NCI-H526 treated with DMSO at 0.1 percent for 48 hours (cell line): Measurements from ENCODE around the gene ATOH8.

Experiments
- DNase-seq: peaks from one replicate; lab custom pipeline; 2025; lab: John Stamatoyannopoulos, UW

ATOH8 gene

DNA sequence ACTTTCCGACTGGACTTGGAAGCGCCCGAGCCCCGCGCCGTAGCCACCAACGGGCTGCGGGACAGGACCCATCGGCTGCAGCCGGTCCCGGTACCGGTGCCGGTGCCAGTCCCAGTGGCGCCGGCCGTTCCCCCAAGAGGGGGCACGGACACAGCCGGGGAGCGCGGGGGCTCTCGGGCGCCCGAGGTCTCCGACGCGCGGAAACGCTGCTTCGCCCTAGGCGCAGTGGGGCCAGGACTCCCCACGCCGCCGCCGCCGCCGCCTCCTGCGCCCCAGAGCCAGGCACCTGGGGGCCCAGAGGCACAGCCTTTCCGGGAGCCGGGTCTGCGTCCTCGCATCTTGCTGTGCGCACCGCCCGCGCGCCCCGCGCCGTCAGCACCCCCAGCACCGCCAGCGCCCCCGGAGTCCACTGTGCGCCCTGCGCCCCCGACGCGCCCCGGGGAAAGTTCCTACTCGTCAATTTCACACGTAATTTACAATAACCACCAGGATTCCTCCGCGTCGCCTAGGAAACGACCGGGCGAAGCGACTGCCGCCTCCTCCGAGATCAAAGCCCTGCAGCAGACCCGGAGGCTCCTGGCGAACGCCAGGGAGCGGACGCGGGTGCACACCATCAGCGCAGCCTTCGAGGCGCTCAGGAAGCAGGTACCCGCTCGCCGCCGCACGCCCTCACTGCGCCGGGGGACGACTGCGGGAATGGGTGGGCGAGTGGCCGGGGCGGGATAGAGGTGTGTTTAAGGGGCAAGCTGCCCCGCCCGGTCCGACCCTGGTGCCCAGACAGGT, 713 bp downstream of the ATOH8 start:
- DNase-seq, result no peak

DNA sequence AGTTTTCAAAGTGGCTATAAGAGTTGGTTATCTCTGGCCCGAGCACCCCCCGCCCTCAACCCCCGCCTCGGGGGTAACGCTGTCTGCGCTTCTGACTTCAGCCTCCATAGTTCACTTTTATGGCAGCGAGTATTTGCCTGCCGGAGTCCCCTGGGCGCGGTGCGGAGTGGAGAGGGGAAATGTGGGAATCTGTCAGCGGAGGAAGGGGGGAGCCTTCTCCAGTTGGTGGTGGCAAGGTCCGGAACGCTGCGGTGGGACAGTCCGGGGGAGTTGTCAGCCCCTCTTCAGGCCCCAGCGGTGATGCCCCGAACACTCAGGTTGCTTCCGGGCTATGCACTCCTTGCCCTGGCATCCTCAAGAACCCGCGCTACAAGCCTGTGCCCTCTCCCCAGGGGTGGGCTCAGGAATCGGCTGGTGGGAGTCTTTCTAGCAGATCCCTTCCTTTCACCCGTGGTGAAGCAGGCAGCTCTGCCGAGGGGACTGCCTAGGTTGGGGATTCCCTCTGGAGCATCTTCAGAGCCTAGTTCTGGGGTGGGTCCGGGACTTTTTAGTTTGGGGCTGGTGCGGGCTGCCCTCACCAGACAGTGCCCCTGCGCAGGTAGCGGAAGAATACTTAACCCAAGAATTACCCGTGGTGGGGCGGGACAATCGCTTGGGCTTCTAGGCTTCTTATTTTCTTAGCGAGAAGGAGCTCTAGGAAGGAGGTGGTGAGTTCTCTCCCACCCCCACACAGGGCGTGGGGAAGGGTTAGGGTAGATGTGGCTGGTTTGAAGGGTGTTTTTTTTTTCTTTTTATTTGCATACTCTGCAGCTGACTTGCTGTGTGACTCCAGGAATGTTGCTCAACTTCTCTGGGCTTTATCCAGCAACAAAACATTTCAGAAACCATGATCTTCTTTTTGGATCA, 1.6 kb downstream of the ATOH8 start:
- no peak for DNase-seq

DNA sequence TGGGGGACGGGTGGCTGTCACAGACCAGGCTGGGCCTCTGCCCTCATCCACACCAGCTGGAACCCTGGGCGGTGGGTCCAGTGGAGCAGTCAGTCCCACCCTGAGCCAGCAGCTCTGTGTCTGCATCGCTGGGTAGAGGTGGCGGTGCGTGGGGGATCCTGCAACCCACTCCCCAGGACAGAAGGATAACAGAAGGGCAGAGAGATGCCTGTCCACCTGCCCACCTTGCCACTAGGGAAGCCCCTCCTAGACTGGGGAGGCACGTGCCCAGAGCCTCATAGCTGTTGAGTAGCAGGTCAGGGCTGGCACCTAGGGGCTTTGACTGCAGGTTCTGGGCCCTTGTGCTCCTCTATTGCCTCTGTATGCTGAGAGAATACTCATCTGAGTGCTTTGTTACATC, 2.4 kb downstream of the ATOH8 start:
- DNase-seq, result no peak

DNA sequence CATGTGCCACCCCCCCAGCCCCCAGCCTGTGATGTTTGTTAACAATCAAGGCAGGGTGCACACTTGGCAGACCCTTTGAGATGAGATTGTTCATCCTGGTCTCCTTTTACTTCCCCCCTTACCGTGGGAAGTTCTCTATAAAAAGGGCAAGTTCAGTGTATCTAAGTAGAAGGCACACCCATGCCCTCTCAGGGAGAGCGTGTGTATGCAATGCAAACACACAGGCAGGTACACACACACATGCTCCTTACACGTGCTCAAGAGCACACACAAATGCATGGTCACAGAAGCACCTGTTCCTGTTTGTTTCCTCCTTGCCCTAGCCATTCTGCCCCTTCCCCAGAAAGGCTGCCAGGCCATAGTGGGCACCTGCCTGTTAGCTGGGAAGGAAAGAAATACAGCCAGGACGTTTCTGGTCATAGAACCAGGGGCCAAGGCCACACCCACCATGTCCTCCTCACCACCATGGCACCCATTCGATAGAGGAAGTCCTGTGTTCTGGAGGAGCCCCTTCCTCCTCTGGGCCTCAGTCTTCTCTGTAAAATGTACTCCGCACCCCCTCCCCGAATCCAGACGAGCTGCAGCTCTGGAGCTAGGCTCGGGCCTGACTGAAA, 3.1 kb downstream of the ATOH8 start:
- DNase-seq, result no peak

DNA sequence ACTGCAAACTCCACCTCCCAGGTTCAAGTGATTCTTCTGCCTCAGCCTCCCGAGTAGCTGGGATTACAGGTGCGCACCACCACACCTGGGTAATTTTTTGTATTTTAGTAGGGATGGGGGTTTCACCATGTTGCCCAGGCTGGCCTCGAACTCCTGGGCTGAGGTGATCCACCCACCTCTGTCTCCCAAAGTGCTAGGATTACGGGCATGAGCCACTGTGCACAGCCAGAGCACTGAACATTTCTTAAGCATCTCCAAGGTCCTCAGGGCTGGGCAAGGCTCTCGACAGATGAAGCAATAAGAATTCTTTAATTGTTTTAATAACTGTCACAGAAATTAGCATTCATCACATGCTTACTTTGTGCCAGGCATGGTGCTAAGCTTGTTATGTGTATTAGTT, 4.1 kb downstream of the ATOH8 start:
- DNase-seq, result no peak

DNA sequence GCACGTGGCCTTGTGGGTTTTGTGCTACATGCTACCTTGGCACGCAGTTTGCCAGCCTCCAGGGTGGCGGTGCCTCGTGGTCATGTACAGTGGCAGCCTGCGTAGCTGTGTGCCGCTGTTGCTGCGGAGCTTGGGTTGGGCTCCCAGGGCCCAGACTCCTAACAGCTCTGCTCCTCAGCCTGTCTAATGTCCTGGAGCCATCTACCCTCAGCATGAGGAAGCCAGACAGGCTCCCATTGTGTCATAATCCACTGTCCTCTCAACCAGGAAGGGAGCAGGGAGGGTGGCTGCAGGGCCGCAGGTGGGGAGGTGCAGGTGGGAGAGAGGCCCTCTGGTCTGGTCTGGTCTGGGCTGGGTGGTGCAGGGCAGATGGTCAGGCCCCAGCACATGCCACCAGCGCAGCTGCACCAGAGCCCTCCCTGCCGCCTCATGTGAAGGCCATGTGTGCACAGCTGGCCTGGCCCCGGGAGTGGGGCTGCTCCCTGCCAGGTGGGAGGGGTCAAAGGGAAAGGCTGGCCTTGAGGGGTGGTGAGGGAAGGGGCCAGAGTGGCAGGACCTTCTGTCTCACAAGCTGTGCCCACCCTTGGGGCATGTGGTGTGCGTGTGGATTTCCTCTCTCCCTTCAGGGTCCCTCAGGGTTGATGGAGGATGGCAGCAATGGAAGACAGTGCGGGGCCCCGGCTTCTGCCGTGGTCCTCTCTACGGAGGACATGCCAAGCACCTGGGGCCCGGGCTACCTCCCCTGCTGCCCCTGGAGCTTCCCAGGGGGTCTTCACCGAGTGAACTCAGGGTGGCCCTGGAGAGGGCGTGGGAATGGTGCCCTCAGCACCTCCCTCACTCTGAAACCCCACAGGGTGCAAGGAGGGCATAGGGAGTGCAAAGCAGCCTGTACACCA, 4.8 kb downstream of the ATOH8 start:
- DNase-seq, result no peak

DNA sequence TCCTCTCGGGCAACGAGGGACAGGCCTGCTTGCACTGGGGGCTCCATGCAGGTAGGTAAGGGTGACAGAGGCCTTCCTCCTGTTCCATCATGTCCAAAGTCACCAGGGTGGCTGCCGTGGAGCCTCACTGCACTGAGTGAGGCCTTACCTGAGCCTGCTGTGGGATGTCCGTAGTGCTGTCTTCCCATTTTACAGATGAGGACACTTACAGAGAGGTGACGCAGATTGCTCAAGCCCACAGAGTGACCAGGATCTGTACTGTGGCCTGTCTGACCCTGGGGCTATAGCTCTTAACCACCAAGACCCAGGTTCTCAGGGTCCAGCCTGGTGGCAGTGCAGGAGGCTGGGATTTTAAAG, 5.4 kb downstream of the ATOH8 start:
- DNase-seq, result no peak

DNA sequence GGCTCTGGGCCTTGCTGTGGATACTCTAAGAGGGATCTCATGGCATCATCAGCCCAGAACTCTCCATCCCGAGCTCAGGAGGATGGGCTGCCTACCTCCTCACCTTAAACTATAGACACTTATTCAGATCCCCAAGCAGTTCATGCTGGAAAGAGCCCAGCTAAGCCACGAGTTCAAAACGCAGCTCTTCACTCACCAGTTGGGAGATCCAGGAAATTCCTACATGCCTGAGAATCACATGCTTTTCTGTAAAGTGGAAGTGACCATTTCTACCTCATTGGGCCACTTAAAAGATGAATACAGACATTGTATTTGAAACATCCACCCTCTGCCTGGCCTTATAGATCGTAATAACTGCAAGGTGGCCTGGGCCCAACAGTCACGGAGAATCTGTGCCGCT, 6.6 kb downstream of the ATOH8 start:
- no peak for DNase-seq

DNA sequence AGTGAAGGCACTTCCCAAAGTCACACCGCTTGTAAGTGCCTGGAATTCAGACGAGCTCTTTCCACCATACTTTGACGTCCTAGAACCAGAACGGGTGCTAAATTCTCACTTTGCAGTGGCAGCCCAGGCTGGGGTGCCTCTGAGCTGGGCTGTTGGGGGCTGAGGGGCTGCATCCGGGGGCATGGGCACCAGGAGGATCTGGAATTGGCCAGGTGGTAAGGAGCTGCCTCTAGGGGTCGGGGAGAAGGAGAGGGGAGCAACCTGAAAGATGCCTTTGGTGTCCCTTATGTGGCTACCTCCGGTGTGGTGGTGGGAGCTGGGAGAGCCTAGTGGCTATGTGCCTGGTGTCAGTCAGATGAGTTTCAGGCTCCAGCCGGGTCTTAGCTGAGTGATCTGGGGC, 7.1 kb downstream of the ATOH8 start:
- DNase-seq, result no peak

DNA sequence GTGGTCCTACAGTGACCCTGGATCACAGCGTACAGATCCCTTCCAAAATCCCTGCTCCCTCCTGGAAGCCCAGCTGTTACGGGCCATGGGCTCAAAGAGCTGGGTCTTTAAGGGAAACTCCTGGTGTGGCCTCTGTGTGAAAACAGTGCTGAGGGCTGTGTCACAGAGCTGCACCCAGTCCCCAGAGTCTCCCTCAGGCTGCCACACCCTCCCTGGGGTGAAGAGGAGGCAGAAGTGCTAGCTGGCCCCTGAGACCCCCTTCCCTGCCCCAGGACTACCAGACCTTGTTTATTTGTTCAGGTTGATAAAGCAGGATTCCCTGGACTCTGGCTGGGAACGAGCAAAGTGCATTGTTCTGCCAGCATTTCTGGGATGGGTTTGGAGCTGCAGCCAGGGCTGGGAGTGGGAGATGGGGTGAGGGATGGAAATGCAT, 7.7 kb downstream of the ATOH8 start:
- no peak for DNase-seq

DNA sequence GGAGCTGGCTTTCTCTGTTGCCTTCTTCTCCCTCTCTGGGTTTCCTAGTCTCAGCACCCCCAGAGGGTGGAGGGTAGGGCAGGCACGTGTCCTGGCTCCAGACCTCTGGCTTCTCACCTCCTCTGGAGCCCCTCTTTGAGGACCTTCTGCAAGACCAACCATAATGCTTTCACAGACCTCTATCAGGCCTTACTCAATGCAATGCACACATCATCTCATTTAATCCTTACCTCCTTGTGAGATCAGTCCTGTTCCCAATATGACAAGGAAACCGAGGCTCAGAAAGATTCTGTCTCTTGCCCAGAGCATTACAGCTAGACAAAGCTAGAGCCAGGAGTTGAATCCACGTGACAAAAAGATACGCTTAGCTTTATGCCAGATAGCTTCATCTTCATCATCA, 8.2 kb downstream of the ATOH8 start:
- no peak for DNase-seq

DNA sequence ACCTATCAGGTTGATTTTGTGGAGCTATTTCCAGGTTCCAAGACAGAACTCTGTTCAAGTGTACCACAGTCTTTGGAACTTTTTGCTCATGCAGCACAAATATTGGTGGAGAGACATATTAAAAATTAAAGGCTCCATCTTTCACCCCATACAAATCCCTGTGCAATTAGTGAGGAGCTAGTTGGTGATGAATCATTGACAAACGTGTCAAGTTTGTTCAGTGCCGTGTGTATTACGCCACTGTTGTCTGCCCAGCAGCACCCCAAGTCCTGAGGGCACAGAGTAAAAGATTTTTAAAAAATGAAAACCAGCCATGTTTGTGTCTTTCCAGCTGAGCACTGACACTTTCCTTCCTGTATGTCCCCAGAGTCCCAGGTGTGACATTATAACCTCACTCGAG, 9.3 kb downstream of the ATOH8 start:
- no peak for DNase-seq

DNA sequence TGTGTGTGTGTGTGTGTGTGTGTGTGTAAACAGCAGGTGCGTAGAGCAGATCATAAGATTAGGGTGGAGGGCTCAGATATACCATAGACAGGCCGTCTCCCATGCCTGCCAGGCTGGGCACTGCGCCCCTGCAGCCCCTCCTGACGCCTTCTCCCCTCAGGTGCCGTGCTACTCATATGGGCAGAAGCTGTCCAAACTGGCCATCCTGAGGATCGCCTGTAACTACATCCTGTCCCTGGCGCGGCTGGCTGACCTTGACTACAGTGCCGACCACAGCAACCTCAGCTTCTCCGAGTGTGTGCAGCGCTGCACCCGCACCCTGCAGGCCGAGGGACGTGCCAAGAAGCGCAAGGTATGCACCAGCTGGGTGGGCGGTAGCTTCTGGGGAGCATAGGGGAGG, 10.0 kb downstream of the ATOH8 start:
- DNase-seq, result no peak

DNA sequence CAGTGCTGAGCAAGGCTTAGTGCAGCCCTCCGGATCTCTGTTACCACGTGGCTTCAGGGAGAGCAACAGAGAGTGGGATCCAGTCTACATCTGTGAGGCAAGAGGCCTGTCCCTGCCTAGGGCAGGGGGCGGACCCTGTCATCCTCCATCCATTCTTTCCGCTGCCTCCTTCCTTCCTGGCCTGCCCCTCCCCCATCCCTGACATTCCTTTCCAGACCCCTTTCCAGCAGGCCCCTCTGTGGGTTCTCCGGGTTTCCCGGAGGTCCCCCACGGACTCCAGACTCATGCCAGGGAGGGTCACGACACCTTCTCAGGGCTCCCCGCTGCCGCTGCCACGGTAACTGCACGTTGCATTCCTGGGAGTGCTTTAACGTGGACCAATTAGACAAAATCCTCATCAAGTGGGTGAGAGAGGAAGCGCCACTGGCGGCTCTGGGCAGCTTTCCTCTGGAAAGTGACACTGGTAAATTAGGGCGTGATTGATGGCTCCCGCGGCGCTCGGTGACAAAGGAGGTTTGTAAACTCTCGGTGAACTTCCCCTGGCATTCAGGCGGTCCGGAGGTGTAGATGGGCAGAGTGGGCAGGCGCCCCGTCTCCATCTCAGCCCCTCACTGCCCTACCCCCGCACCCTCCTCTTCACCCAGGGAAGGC, 11.4 kb downstream of the ATOH8 start:
- DNase-seq, result no peak

DNA sequence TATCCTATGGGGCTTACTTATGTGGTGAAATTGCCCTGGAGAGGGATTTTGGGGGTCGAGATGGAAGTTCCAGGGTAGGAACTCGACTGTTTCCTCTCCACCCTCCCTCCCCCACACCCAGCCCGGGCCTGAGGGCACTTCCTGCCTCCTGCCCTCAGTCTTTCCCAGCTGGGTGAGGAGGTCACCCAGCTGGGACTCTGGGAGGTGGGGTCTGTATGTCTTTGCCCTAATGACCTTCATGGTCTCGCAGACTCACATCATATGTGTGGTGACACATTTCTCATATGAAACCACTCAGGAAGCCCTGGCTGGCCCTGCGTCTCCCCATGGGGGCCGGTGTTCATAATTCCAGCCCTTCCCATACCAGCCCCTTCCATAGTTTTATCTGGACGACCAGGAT, 12.4 kb downstream of the ATOH8 start:
- no peak for DNase-seq

DNA sequence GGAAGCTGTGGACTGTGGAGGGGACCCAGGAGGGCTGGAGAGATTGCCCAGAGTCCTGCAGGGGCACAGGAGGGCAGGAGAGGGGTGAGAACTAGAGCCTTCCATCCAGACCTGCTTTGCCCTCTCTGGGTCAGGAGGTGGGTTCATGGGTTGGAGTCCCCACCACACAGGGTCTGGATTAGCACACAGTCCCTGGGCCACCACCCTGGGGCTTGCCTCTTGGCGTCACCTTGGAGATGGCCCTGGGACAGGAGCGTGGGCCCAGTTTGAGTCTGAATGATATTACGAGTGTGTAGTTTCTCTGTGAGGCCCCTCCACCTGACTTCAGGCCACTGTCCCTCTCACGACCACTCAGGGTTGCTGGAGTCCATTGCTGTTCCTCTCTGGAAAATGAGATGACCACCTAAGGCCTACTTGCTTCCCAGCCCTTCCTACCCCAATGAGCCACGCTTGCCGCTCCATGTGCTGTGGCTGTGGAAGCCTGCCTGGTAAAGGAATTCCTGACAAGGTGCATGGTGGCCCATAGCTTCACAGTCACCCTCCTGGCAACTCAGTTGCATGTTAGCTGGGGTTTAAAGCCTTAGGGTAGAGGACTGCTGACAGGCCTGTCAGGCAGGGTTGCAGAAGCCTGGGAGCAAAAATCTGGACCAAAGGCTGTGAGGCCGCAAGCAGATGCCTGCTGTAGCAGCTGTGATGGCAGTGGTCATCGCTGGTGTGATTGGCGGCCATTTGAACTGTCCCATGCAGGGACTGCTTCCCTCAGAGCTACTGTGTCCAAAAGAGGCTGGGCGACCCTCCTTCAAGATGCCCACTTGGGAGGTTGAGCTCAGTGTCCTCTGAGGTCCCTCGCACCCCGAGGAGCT, 14.2 kb downstream of the ATOH8 start:
- DNase-seq, result no peak

DNA sequence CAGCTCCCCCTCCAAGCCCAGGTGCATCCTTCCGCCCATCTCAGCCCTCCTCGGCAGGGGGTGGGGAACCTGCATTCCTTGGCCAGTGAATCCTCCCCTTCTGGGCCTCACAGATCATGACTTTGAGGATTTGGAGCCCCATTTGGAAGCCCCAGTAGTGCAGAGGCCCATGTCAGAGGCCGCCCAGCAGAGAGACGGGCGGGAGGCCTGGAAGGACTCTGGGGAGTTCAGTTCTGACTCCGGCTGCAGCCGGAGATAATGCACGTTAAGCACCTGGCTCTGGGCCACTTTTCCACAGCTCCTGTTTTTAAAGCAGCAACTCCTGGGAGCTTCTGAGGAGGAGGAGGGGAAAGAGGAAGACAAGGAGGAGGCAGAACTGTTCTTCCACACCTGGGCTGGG, 14.9 kb downstream of the ATOH8 start:
- DNase-seq, result no peak

DNA sequence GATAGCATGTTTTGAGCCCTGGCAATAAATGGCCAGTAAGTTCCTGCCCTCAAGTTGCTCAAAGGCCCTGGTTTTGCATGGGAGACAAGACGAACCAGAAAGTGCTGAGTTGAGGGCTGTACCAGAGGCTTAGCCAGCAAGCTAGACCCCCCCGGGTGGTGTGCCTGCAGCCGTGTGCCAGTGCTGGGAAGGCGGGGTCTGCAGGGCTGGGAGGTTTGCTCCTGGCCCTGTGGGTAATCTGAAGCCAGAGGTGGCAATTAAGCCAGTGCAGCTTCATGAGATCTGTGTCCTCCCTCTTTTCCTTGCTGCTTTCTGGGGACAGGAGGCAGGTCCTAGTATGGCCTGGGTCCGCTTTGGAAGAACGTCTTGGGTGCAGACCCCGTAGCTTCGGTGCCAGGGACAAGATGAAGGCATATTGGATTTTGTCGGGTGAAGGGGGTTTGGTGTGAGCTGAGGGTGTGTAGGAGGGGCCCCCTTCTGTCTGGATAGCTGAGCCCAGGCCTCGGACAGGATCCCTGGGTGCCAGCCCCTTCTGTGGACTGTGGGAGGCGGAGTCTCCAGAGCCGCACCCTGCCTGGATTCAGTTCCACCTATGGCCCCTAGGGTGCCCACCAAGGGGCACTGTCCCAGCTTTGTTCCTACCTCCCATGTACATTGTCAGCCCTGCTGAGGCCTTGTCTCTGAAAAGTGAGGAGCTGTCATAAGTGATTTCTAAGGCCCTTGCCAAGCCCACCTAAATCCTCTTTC, 15.6 kb downstream of the ATOH8 start:
- DNase-seq, result no peak

DNA sequence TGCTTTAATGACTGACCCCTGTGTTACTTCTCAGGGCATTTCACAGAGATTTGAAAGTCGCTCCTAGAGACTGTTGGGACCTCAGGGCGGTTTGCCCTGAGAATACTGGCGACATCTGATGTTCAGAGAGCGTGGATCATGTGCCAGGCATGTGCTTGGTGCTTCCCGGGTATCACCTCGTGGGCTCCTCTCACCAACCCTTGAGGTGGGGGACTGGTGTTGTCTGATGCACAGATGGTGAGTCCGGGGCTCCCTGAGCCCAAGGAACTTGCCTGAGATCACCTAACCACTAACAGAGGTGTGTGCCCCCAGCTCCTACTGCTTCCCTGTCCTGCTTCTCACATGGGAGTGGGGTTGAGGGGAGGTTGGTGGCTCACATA, 16.2 kb downstream of the ATOH8 start:
- DNase-seq, result no peak

DNA sequence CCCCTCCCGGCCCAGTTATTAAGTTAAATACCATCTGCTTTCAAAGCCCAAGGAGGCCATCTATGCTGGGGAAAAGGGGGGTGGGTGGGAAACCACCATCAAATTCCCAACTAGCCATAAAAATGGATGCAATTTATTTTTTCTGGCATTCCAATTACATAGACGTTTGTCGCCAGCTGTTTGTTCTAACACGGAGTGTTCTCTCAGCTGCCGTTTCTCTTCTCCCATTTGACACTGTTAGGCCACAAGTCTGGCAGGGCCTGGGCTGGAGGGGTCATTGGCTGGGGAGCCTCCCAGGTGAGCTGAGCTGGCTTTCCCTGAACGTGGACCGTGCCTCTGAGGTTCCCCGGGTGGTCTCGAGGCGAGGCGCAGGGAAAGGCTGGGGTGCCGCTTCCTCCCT, 16.6 kb downstream of the ATOH8 start:
- DNase-seq, result no peak
